Measurements from ENCODE around the gene CRYBG2. TPM values are rescaled to one million over a fixed set of nuclear protein-coding genes. Genes with fewer than 3 reads are reported as not detected.

CRYBG2 gene
- total and polyA plus RNA-seq, 10 of the 15 experiments (the other 5 are each of a cell fraction or from before 2014, with no cell fraction given), result 0.03 to 1.2 (median 0.11) TPM; not detected in 4

DNA sequence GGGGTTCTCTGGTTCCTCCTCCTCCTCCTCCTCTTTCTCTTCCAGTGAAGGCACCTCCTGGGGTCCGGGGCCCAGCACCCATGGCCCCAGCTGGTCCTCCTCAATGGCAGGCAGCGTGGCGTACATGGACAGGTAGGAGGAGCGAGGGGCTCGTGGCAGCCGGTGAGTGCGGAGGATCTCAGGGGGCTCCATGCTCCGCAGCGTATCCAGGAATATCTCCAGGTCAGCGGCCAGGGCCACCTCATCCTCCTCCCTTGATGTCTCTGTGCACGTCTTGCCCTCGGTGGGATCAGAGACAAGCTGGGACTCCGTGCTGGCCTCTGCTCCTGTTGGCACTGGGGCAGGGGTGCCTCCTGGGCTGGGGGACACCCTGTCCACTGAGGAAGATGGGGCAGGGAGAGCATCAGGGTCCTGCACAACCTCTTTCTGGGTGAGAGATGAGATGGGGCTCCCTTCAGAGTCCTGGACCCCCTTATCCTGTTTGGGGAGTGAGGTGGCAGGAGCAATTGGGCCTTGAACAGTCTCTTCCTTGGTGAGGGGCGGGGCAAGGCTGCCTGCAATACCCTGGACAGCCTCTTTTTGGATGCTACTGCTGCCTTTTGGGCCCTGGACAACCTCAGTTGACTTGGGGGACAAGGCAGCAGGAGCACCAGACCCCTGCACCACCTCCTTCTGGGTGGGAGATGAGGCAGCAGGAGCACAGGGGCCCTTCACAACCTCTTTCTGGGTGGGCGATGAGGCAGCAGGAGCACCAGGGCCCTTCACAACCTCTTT lies 9.6 kb downstream of the CRYBG2 start:
- Histone ChIP-seq H3K27ac (ENCODE audit: control insufficient read depth, insufficient read depth) (no peak overlapping the region), H3K27me3 (replicated peaks in 1 of 2; ENCODE audit: control insufficient read depth in 2 of 2, insufficient read depth in 2 of 2, low read length in 1 of 2) (no peaks in the 10 kb centered on the region; a peak in 1 of 4 replicates), H3K9me3 (replicated peaks; ENCODE audit: control insufficient read depth, insufficient read depth, low read length) (no peaks in the 10 kb centered on the region), H3K4me2 (ENCODE audit: control insufficient read depth, insufficient read depth) (no peak overlapping the region), H3K4me3 (no peak overlapping the region), H3K79me2 (ENCODE audit: control insufficient read depth, insufficient read depth, low read length) (no peaks in the 10 kb centered on the region), H4K20me1 (ENCODE audit: control insufficient read depth, insufficient read depth) (no peaks in the 10 kb centered on the region), H3K36me3 (ENCODE audit: control insufficient read depth in 2 of 2, insufficient read depth in 2 of 2, low read length in 1 of 2) (no peaks in the 10 kb centered on the region), H3K9ac (ENCODE audit: control insufficient read depth, insufficient read depth, low read length) (no peak overlapping the region), H2AFZ (ENCODE audit: control insufficient read depth, low read depth, low read length) (no peak overlapping the region), H3K4me1 (ENCODE audit: control insufficient read depth, insufficient read depth, low read length) (no peaks in the 10 kb centered on the region)
- ATAC-seq (0 out of 3 replicates have a peak, but pooled peaks have one; percentile 30), FAIRE-seq (no peak), DNase-seq (ENCODE audit: low read depth, low spot score) (no peak)
- SMC1A ChIA-PET (ENCODE audit: uncharacterized antibody, unreplicated experiment), result interaction anchor here (0.9 kb wide), 1 partner anchor 14 kb away, joined by 3 read pairs; no protein-coding TSS in a partner anchor
- CTCF ChIA-PET, result interaction anchor here (0.6 to 2.0 kb wide), 2 partner anchors 59 to 126 kb away, joined by 3 to 5 read pairs; no protein-coding TSS in a partner anchor
- 47% methylated on average over 15 of the region's 15 CpGs for whole genome bisulfite sequencing (ENCODE audit: insufficient coverage, insufficient replicate concordance, low lambda C conversion rate, missing lambda C conversion rate)
- RAD21 ChIA-PET (ENCODE audit: unreplicated experiment), result interaction anchor here (0.6 kb wide), 1 partner anchor 530 kb away, joined by 3 read pairs; no protein-coding TSS in a partner anchor
- intact Hi-C loops (cut with micrococcal nuclease; ENCODE audit: unreplicated experiment), result no loop called here
- in situ Hi-C loops (cut with MboI), result no loop called here
- POLR2A ChIA-PET, result no interaction called here
- BruUV-seq (replicated peaks), result no TSS peak
- no peak for TF ChIP-seq POLR2A (IDR thresholded peaks at IDR 0.05; ENCODE audit: low read depth, low read length)
- TF ChIP-seq, protein P1, sequence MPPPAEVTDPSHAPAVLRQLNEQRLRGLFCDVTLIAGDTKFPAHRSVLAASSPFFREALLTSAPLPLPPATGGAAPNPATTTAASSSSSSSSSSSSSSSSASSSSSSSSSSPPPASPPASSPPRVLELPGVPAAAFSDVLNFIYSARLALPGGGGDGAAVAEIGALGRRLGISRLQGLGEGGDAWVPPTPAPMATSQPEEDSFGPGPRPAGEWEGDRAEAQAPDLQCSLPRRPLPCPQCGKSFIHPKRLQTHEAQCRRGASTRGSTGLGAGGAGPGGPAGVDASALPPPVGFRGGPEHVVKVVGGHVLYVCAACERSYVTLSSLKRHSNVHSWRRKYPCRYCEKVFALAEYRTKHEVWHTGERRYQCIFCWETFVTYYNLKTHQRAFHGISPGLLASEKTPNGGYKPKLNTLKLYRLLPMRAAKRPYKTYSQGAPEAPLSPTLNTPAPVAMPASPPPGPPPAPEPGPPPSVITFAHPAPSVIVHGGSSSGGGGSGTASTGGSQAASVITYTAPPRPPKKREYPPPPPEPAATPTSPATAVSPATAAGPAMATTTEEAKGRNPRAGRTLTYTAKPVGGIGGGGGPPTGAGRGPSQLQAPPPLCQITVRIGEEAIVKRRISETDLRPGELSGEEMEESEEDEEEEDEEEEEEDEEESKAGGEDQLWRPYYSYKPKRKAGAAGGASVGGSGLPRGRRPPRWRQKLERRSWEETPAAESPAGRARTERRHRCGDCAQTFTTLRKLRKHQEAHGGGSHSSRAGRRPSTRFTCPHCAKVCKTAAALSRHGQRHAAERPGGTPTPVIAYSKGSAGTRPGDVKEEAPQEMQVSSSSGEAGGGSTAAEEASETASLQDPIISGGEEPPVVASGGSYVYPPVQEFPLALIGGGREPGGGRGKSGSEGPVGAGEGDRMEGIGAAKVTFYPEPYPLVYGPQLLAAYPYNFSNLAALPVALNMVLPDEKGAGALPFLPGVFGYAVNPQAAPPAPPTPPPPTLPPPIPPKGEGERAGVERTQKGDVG (CRISPR knock-in tag; IDR thresholded peaks at IDR 0.05), result no peak
- TF ChIP-seq, protein P2, sequence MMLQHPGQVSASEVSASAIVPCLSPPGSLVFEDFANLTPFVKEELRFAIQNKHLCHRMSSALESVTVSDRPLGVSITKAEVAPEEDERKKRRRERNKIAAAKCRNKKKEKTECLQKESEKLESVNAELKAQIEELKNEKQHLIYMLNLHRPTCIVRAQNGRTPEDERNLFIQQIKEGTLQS (IDR thresholded peaks at IDR 0.05; ENCODE audit: borderline replicate concordance, extremely low read depth, low read depth, low read length), result no peak
- TF ChIP-seq CHD1 (IDR thresholded peaks at IDR 0.05; ENCODE audit: low read depth, low read length), result no peak
- no peak for TF ChIP-seq BACH1 (IDR thresholded peaks at IDR 0.05; ENCODE audit: borderline replicate concordance)
- TF ChIP-seq ZNF217 (IDR thresholded peaks at IDR 0.05), result no peak
- TF ChIP-seq RUNX3 (IDR thresholded peaks at IDR 0.05; ENCODE audit: low read length), result no peak
- no peak for TF ChIP-seq NBN (IDR thresholded peaks at IDR 0.05)
- no peak for TF ChIP-seq EZH2 (IDR thresholded peaks at IDR 0.05; ENCODE audit: borderline replicate concordance, control insufficient read depth, low read depth, low read length)
- TF ChIP-seq NFXL1 (IDR thresholded peaks at IDR 0.05; ENCODE audit: borderline replicate concordance), result no peak
- no peak for TF ChIP-seq CEBPB (IDR thresholded peaks at IDR 0.05; ENCODE audit: borderline replicate concordance in 1 of 2, low read depth in 2 of 2, low read length in 2 of 2)
- TF ChIP-seq, protein P3, sequence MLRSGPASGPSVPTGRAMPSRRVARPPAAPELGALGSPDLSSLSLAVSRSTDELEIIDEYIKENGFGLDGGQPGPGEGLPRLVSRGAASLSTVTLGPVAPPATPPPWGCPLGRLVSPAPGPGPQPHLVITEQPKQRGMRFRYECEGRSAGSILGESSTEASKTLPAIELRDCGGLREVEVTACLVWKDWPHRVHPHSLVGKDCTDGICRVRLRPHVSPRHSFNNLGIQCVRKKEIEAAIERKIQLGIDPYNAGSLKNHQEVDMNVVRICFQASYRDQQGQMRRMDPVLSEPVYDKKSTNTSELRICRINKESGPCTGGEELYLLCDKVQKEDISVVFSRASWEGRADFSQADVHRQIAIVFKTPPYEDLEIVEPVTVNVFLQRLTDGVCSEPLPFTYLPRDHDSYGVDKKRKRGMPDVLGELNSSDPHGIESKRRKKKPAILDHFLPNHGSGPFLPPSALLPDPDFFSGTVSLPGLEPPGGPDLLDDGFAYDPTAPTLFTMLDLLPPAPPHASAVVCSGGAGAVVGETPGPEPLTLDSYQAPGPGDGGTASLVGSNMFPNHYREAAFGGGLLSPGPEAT (IDR thresholded peaks at IDR 0.05; ENCODE audit: low read depth), result no peak
- no peak for TF ChIP-seq SIX5 (IDR thresholded peaks at IDR 0.05; ENCODE audit: low read depth, low read length, severe bottlenecking)
- TF ChIP-seq, protein P4, sequence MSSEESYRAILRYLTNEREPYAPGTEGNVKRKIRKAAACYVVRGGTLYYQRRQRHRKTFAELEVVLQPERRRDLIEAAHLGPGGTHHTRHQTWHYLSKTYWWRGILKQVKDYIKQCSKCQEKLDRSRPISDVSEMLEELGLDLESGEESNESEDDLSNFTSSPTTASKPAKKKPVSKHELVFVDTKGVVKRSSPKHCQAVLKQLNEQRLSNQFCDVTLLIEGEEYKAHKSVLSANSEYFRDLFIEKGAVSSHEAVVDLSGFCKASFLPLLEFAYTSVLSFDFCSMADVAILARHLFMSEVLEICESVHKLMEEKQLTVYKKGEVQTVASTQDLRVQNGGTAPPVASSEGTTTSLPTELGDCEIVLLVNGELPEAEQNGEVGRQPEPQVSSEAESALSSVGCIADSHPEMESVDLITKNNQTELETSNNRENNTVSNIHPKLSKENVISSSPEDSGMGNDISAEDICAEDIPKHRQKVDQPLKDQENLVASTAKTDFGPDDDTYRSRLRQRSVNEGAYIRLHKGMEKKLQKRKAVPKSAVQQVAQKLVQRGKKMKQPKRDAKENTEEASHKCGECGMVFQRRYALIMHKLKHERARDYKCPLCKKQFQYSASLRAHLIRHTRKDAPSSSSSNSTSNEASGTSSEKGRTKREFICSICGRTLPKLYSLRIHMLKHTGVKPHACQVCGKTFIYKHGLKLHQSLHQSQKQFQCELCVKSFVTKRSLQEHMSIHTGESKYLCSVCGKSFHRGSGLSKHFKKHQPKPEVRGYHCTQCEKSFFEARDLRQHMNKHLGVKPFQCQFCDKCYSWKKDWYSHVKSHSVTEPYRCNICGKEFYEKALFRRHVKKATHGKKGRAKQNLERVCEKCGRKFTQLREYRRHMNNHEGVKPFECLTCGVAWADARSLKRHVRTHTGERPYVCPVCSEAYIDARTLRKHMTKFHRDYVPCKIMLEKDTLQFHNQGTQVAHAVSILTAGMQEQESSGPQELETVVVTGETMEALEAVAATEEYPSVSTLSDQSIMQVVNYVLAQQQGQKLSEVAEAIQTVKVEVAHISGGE (CRISPR knock-in tag; IDR thresholded peaks at IDR 0.05), result no peak
- no peak for TF ChIP-seq POU2F2 (IDR thresholded peaks at IDR 0.05; ENCODE audit: borderline replicate concordance, low read depth, low read length)

Data from GM12878 (cell line).